HEK293T (cell line): ENCODE data around the gene APOB.

Experiments
- ARNT ChIP-seq: fragments of 450-650 bp; IDR thresholded peaks from 2 replicates; pipeline ENCODE4 v1.6.1; 2017; ENCODE audit warnings: mild to moderate bottlenecking
- BHLHE40 ChIP-seq: fragments of 450-650 bp; IDR thresholded peaks from 2 replicates; pipeline ENCODE4 v1.6.1; 2016; ENCODE audit warnings: mild to moderate bottlenecking, moderate library complexity, borderline replicate concordance
- HDGF ChIP-seq: fragments of 450-650 bp; IDR thresholded peaks from 2 replicates; pipeline ENCODE4 v1.6.1; 2017; ENCODE audit warnings: antibody characterized with exemption, borderline replicate concordance
- SP1 ChIP-seq: fragments of 450-650 bp; IDR thresholded peaks from 2 replicates; pipeline ENCODE4 v1.6.1; 2017
- TARDBP ChIP-seq: fragments of 450-650 bp; IDR thresholded peaks from 2 replicates; pipeline ENCODE4 v1.6.1; 2016

GRCh38 chr2:21039979-21040467 lies 3.9 kb downstream of the APOB start:
- TF ChIP-seq SP1: no peak
- TF ChIP-seq BHLHE40: no peak
- TF ChIP-seq HDGF: no peak
- TF ChIP-seq TARDBP: no peak
- TF ChIP-seq ARNT: no peak
